Glutamatergic neuron (in vitro differentiated cells): Measurements from ENCODE around the gene ZGPAT. TPM values are rescaled to one million over a fixed set of nuclear protein-coding genes. Genes with fewer than 3 reads are reported as not detected.
A peak's percentile ranks its signal among the peaks of the same experiment; 100 is the strongest.

Experiments used
- DNase-seq: peaks from one replicate; pipeline ENCODE4 v3.0.0; 2022
- H3K27ac Mint-ChIP-seq: one replicate; pipeline ENCODE4 v1.8.0; 2020; ENCODE audit warnings: mild to moderate bottlenecking, mixed read lengths, inconsistent platforms; ENCODE audit not compliant: unreplicated experiment
- H3K27me3 Mint-ChIP-seq: one replicate; pipeline ENCODE4 v1.8.0; 2020; ENCODE audit warnings: mild to moderate bottlenecking, moderate library complexity, mixed read lengths, inconsistent platforms; ENCODE audit not compliant: unreplicated experiment
- H3K36me3 Mint-ChIP-seq: one replicate; pipeline ENCODE4 v1.8.0; 2020; ENCODE audit warnings: mild to moderate bottlenecking, mixed read lengths, inconsistent platforms; ENCODE audit not compliant: unreplicated experiment
- H3K4me1 Mint-ChIP-seq: one replicate; pipeline ENCODE4 v1.8.0; 2020; ENCODE audit warnings: mild to moderate bottlenecking, low read depth, mixed read lengths, inconsistent platforms; ENCODE audit not compliant: unreplicated experiment
- H3K4me3 Mint-ChIP-seq: one replicate; pipeline ENCODE4 v1.8.0; 2020; ENCODE audit warnings: mild to moderate bottlenecking, mixed read lengths, inconsistent platforms; ENCODE audit not compliant: unreplicated experiment
- H3K9me3 Mint-ChIP-seq: one replicate; pipeline ENCODE4 v1.8.0; 2020; ENCODE audit warnings: mild to moderate bottlenecking, moderate library complexity, mixed read lengths, inconsistent platforms; ENCODE audit not compliant: unreplicated experiment
- total RNA-seq: library from RNA; stranded (reverse); fragmentation: NEBNext Ultra II Directional; extraction: Animal tissue kit (Norgen Biotek cat#: 25700); gene quantifications from one replicate; pipeline ENCODE4 v1.2.1, GENCODE V29; 2021; ENCODE audit not compliant: unreplicated experiment
- TF ChIP-seq, protein P1 (sequence below): fragments of 200-600 bp; sonication (generic); IDR thresholded peaks from one replicate; pipeline ENCODE4 v1.5.0; 2021; ENCODE audit not compliant: partially characterized antibody, unreplicated experiment

The ZGPAT gene
- total RNA-seq, 1 donor from 2014 or later, result 41.5 TPM

DNA sequence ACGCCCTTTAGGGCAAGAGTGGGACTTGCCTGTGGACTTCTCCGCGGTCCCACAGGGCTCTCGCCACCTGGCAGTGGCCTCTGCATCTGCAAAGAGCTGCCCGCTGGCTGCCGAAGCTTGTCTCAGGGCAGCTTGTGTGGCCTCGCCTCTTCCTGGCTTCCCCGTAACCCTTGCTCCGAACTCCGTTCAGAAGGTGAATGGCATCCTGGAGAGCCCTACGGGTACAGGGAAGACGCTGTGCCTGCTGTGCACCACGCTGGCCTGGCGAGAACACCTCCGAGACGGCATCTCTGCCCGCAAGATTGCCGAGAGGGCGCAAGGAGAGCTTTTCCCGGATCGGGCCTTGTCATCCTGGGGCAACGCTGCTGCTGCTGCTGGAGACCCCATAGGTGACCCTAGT is 46.7 kb upstream of the ZGPAT start:
- no peak for DNase-seq
- TF ChIP-seq, protein P1, sequence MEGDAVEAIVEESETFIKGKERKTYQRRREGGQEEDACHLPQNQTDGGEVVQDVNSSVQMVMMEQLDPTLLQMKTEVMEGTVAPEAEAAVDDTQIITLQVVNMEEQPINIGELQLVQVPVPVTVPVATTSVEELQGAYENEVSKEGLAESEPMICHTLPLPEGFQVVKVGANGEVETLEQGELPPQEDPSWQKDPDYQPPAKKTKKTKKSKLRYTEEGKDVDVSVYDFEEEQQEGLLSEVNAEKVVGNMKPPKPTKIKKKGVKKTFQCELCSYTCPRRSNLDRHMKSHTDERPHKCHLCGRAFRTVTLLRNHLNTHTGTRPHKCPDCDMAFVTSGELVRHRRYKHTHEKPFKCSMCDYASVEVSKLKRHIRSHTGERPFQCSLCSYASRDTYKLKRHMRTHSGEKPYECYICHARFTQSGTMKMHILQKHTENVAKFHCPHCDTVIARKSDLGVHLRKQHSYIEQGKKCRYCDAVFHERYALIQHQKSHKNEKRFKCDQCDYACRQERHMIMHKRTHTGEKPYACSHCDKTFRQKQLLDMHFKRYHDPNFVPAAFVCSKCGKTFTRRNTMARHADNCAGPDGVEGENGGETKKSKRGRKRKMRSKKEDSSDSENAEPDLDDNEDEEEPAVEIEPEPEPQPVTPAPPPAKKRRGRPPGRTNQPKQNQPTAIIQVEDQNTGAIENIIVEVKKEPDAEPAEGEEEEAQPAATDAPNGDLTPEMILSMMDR, result no peak
- Mint-ChIP-seq H3K36me3 (no peaks in the 10 kb centered on the region), H3K4me1 (peaks cover 14% of the 10 kb centered on the region), H3K9me3 (peaks cover 7% of the 10 kb centered on the region), H3K27ac (no peak overlapping the region), H3K27me3 (peaks cover 11% of the 10 kb centered on the region), H3K4me3 (no peak overlapping the region)

DNA sequence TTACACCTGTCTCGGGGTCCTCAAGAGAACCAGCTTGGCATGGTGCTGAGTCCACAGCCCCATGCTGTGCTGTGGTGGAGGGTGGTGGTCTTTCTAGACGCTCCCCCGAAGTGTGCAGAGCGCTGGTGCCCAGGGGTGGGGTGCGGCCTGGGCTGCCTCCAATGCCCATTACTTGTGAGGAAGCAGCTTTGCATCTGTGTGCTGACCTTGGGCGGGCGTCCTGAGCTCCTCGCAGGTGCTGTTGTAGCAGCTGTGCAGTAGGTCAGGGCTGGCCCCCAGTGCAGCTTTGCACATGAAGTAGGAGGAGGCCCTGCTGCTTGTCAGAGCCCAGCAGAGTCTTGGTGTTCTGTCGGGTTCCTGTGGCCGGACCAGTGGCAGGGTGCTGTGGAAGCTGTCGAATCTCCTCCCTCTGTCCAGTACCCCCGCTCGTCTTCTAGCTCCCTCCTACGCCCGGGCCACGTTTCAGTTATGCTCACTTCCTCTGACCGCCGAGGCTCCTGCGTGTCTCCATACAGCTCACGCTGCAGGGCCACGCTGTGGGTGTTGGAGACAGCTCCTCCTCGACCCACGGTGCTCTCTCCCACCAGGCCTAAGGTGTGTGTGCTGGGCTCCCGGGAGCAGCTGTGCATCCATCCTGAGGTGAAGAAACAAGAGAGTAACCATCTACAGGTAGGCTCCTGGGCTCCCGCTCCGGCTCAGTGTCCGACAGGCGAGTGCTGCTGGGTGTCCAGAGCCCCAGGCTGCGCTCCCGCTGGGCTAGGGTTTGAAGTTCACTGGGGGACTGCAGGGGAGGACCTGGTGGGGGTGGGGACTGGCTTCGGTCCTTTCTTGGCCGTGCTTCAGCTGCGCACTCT is 45.7 kb upstream of the ZGPAT start:
- no peak for DNase-seq
- Mint-ChIP-seq H3K27ac (no peak overlapping the region), H3K36me3 (no peaks in the 10 kb centered on the region), H3K4me1 (peaks cover 14% of the 10 kb centered on the region), H3K4me3 (peak overlapping the region; percentile 38), H3K9me3 (peaks cover 5% of the 10 kb centered on the region), H3K27me3 (peaks cover 6% of the 10 kb centered on the region)
- TF ChIP-seq, protein P1, result no peak

DNA sequence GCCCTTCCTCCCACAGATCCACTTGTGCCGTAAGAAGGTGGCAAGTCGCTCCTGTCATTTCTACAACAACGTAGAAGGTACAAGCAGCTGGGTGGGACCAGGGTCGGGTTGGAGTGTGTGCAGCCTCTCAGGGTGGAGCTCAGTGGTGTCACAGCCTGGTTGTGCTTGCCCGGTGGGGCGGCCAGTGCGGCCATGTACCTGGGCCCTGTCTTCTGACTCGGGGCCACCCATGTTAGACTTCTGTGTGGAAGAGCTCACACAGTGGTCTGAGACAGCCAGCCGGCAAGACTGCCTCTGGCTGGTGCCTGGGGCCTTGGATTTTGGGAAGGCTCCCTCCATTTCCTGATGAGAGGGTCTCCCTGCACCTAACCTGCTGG is 45.0 kb upstream of the ZGPAT start:
- Mint-ChIP-seq H3K27ac (no peak overlapping the region), H3K27me3 (peaks cover 4% of the 10 kb centered on the region), H3K4me1 (peaks cover 14% of the 10 kb centered on the region), H3K36me3 (no peaks in the 10 kb centered on the region), H3K4me3 (no peak overlapping the region), H3K9me3 (peaks cover 5% of the 10 kb centered on the region)
- DNase-seq, result no peak
- TF ChIP-seq, protein P1, result no peak

DNA sequence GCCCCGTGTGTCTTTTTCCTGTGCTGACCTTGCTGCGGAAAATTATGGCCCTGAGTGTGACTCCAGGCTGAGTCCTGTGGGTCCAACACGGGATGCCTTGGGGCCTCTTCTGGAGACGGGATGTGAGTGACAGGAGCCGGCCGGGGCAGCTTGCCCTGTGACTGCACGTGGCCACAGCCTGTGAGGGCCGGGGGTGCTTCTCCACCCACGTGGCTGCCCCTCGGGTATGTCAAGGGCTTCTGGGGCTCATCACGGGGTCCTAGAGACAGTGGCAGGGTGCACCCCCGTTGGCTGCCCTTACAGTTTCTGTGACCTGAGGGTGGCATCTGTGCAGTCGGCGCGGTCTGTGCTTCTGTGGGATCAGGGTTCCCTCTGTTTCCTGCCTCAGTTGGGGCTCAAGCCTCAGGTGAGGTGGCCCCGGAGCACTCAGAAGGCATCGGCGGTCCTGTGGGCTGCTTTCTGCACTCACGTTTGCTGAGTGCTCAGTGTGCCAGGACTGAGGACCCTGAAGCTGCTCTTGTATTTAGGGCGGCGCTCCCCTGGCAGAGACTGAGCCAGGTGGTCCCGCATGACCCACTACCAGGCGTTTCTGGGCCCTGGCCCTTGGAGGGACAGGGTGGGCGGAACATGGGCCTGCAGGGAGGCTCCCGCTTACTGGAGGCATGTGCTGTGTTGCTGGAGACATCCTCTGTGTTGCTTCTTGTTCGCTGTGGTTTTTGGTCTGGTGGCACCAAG is 44.3 kb upstream of the ZGPAT start:
- no peak overlapping the region for H3K4me3 Mint-ChIP-seq
- DNase-seq, result no peak
- TF ChIP-seq, protein P1, result no peak
- peaks cover 4% of the 10 kb centered on the region for H3K36me3 Mint-ChIP-seq
- peaks cover 12% of the 10 kb centered on the region for H3K4me1 Mint-ChIP-seq
- H3K27ac Mint-ChIP-seq, result no peak overlapping the region
- H3K9me3 Mint-ChIP-seq, result peaks cover 3% of the 10 kb centered on the region
- peaks cover 3% of the 10 kb centered on the region for H3K27me3 Mint-ChIP-seq
